NCI-H510A (cell line): ENCODE results near the gene KIRREL2.
A peak's percentile ranks its signal among the peaks of the same experiment; 100 is the strongest.
"Not testable (repeated sequence)": the region's sequence is repeated elsewhere in the genome, so short reads cannot be mapped to it uniquely, and the experiment has no call there.

Experiments
- DNase-seq: peaks from one replicate; lab custom pipeline; 2025; lab: John Stamatoyannopoulos, UW

Gene KIRREL2

GRCh38 chr19:35899547-35900214 is 43.0 kb downstream of the KIRREL2 start:
- peak; percentile 65 for DNase-seq

- DNase-seq: no peak
These were observed 44.4 kb downstream of the KIRREL2 start for GRCh38 chr19:35901055-35901644.

- no peak for DNase-seq
These were observed 45.3 kb downstream of the KIRREL2 start, which contains the start of gene HCST for GRCh38 chr19:35901854-35902661. HCST (plus strand) TSS chr19:35902529; CDS start chr19:35902594, 65 bp downstream.

- no peak for DNase-seq
These were observed 46.3 kb downstream of the KIRREL2 start for GRCh38 chr19:35902870-35903475.

- DNase-seq: peak; percentile 75
These were observed 47.0 kb downstream of the KIRREL2 start for GRCh38 chr19:35903550-35904179.

- DNase-seq: no peak
These were observed 47.8 kb downstream of the KIRREL2 start for GRCh38 chr19:35904311-35905068.

GRCh38 chr19:35905178-35905727 is 48.5 kb downstream of the KIRREL2 start:
- DNase-seq: no peak

GRCh38 chr19:35907377-35907745 is 50.6 kb downstream of the KIRREL2 start:
- no peak for DNase-seq

GRCh38 chr19:35908010-35908441 is 51.3 kb downstream of the KIRREL2 start, which contains the start of gene TYROBP:
TYROBP (minus strand) TSS chr19:35908295; CDS start chr19:35908228, 67 bp downstream.
- no peak for DNase-seq

GRCh38 chr19:35908973-35909683 is 52.4 kb downstream of the KIRREL2 start:
- DNase-seq: no peak

- DNase-seq: no peak
These were observed 52.9 kb downstream of the KIRREL2 start for GRCh38 chr19:35909684-35910035.

GRCh38 chr19:35910355-35910754 is 53.6 kb downstream of the KIRREL2 start:
- DNase-seq: not testable (repeated sequence)

- no peak for DNase-seq
These were observed 54.5 kb downstream of the KIRREL2 start for GRCh38 chr19:35911173-35911572.

- DNase-seq: no peak
These were observed 55.1 kb downstream of the KIRREL2 start for GRCh38 chr19:35911790-35912189.

- no peak for DNase-seq
These were observed 56.9 kb downstream of the KIRREL2 start for GRCh38 chr19:35913589-35913988.

GRCh38 chr19:35915443-35915842 is 58.7 kb downstream of the KIRREL2 start:
- DNase-seq: no peak
